Right lobe of liver (tissue), 6 donors: ENCODE data around the gene QRICH2. TPM values are rescaled to one million over a fixed set of nuclear protein-coding genes. Genes with fewer than 3 reads are reported as not detected.
"Not testable (repeated sequence)": the region's sequence is repeated elsewhere in the genome, so short reads cannot be mapped to it uniquely, and the experiment has no call there.

ENCODE experiments used
- ATAC-seq, 4 donors: fragments of 200-7000 bp; cut with Tn5 transposase; one replicate each; pipeline ENCODE4 v1.9.1; 2020; ENCODE audit warnings: mild to moderate bottlenecking in 4 of 4, moderate library complexity in 4 of 4
- DNase-seq, 3 donors: peaks; one replicate each; pipeline ENCODE4 v3.0.0-alpha.2; 2020
- H3K27ac ChIP-seq, 3 donors: fragments of 200-600 bp; one replicate each; pipeline ENCODE4 v1.8.0; 2022
- H3K27me3 ChIP-seq, 2 donors: fragments of 200-600 bp; one replicate each; pipeline ENCODE4 v1.8.0; 2022
- H3K36me3 ChIP-seq, 4 donors: fragments of 200-600 bp; sonication (generic) in 1 of 4; one replicate each; pipeline versions ENCODE4 v1.5.1 to v1.8.0; 2017 to 2022; ENCODE audit warnings: control low read depth in 1 of 4
- H3K4me1 ChIP-seq, 4 donors: fragments of 200-600 bp; sonication (generic) in 1 of 4; one replicate each; pipeline versions ENCODE4 v1.5.1 to v1.8.0; 2017 to 2022; ENCODE audit warnings: control low read depth in 1 of 4
- H3K4me3 ChIP-seq, 3 donors: fragments of 200-600 bp; one replicate each; pipeline ENCODE4 v1.8.0; 2022
- H3K9me3 ChIP-seq, 4 donors: fragments of 200-600 bp; sonication (generic) in 1 of 4; one replicate each; pipeline versions ENCODE4 v1.5.1 to v1.8.0; 2017 to 2022; ENCODE audit warnings: control low read depth in 1 of 4
- CTCF ChIP-seq, 4 donors: fragments of 200-600 bp in 3 of 4; fragments of 450-650 bp in 1 of 4; IDR thresholded peaks; one replicate each; pipeline versions ENCODE4 v1.5.1 to v1.8.0; 2016 to 2022; ENCODE audit warnings: antibody characterized with exemption in 4 of 4, mild to moderate bottlenecking in 2 of 4
- POLR2A ChIP-seq: fragments of 450-650 bp; IDR thresholded peaks from one replicate; pipeline ENCODE4 v1.6.1; 2017; ENCODE audit warnings: antibody characterized with exemption, mild to moderate bottlenecking
- WGBS: methylation state at CpG from one replicate; pipeline ENCODE4 v1.1.6; 2018; ENCODE audit warnings: low coverage, low lambda C conversion rate; ENCODE audit not compliant: insufficient coverage; ENCODE audit errors: missing lambda C conversion rate; 5-methylcytosine and 5-hydroxymethylcytosine counted together
- intact Hi-C, 2 donors: fragments of 100-400 bp; cut with DNase I; formaldehyde crosslinking; loops; one replicate each; pipeline versions ENCODE4 v1.11.2 to v1.14.1; 2022
- total RNA-seq, 6 experiments: library from RNA; depleted of rRNA in 2 of 6; stranded (reverse); fragments of >200 nt in 2 of 6; fragmentation: NEBNext Ultra II Directional in 3 of 6; extraction: Animal tissue kit (Norgen Biotek cat#: 25700) in 3 of 6; gene quantifications; one replicate each; pipeline versions ENCODE4 v1.1.0 to v1.2.4, GENCODE V29; 2016 to 2023
- donor health status: DM: no; HTN: yes; CAD: no.
- donor health status: DM: no; HTN: no; CAD: no.
- donor health status: DM: no; HTN: no; CAD: no.
- donor health status: DM: no; HTN: yes; CAD: no.
- donor health status: DM: no; HTN: yes; CAD: no.

QRICH2 gene
- total RNA-seq, 6 experiments from 2014 or later: 0.43 to 2.2 (median 1.5) TPM

DNA sequence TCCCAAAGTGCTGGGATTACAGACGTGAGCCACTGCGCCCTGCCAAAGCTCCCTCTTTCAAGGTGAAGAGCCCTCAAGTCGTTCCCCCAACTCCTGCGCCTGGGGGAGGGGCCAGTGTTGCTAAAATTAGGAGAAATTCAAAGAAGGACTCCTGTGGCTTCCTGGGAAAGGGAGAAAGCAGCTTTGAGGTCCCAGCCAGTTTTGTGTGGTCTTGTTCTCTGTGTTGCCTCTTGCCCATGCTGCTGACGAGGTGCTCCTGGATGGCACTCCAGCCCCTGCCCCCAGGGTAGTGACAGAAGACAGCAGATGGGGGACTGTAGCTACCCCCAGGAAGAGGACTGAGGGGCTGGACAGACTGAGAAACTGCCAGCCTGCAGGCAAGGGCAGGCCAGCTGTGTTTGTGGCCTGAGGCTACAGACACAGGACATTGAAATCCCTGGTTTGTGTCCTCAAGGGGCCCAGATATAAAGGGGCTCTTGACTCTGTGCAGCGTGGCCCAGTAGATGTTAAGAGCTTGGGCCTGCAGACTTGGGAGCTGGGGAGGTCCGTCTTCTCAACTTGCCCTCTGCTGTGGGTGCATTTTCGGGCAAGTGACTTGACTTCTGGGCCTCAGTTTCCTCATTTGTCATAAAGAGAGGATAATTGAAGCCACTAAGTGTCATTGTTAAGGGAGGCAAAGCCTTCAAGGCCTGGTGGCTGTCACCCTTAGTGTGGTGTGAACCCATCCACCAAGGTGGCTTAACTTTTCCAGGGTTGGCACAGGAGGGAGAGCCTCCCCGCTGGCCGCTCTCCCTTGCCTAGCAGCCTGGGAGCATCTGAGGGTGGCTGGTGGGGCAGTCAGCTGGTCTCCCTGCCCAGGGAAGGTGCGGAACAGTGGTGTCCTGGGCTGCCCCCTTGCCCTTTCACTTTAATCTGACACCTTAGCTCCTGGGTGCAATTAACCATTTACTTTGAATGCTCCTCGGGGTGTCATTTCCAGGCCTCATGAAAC lies 38.8 kb downstream of the QRICH2 start:
- Histone ChIP-seq H3K4me3 (no peak overlapping the region), H3K27me3 (no peaks in the 10 kb centered on the region), H3K27ac (peak overlapping the region in 1 of 3 donors; percentile 91), H3K9me3 (no peaks in the 10 kb centered on the region), H3K36me3 (no peaks in the 10 kb centered on the region), H3K4me1 (peaks cover 0 to 45% (median 11%) of the 10 kb centered on the region in 4 donors)
- WGBS: 62% methylated on average over 2 of the region's 12 CpGs
- TF ChIP-seq POLR2A: no peak
- TF ChIP-seq CTCF (IDR thresholded peaks at IDR 0.05): no peak
- intact Hi-C loops: no loop called here
- DNase-seq (no peak), ATAC-seq (no peak)

- peak in 3 of 4 donors; percentile 1 to 23 (median 6) for ATAC-seq
- TF ChIP-seq POLR2A (peak; percentile 58), CTCF (IDR thresholded peaks at IDR 0.05) (no peak)
Measured at GRCh38 chr17:76268015-76268749, 39.9 kb downstream of the QRICH2 start.

GRCh38 chr17:76267581-76268001 lies 40.5 kb downstream of the QRICH2 start:
- H3K36me3 ChIP-seq, H3K4me3 ChIP-seq, H3K27me3 ChIP-seq, intact Hi-C loops, ATAC-seq, DNase-seq, H3K9me3 ChIP-seq: not testable (repeated sequence)
- 84% methylated on average over 10 of the region's 13 CpGs for WGBS
- Histone ChIP-seq H3K27ac (peak overlapping the region in 2 of 3 donors; percentile 91 to 92), H3K4me1 (peaks cover 0 to 53% (median 11%) of the 10 kb centered on the region in 4 donors)

More at GRCh38 chr17:76268015-76268749, 39.9 kb downstream of the QRICH2 start:
- H3K9me3 ChIP-seq: no peaks in the 10 kb centered on the region
- WGBS: 6% methylated on average over 6 of the region's 9 CpGs
- peaks cover 0 to 47% (median 11%) of the 10 kb centered on the region in 4 donors for H3K4me1 ChIP-seq
- DNase-seq: peak; percentile 67 to 79 (median 77)
- intact Hi-C loops: no loop called here
- H3K4me3 ChIP-seq: no peak overlapping the region
- H3K27me3 ChIP-seq: no peaks in the 10 kb centered on the region
- peak overlapping the region in 2 of 3 donors; percentile 91 to 92 for H3K27ac ChIP-seq
- H3K36me3 ChIP-seq: no peaks in the 10 kb centered on the region

GRCh38 chr17:76267051-76267576 lies 41.0 kb downstream of the QRICH2 start:
- peaks cover 0 to 51% (median 11%) of the 10 kb centered on the region in 4 donors for H3K4me1 ChIP-seq
- H3K27ac ChIP-seq: peak overlapping the region in 2 of 3 donors; percentile 91 to 92
- 87% methylated on average over 3 of the region's 4 CpGs for WGBS
- no peak for TF ChIP-seq CTCF (IDR thresholded peaks at IDR 0.05)
- TF ChIP-seq POLR2A: no peak
- intact Hi-C loops: no loop called here
- no peaks in the 10 kb centered on the region for H3K36me3 ChIP-seq
- no peaks in the 10 kb centered on the region for H3K27me3 ChIP-seq
- no peak for DNase-seq
- H3K4me3 ChIP-seq: peak overlapping the region in 2 of 3 donors; percentile 88 to 93
- H3K9me3 ChIP-seq: no peaks in the 10 kb centered on the region
- ATAC-seq: no peak
